ENCODE data around the gene ZNF70.

The ZNF70 gene

GRCh38 chr22:23755711-23756110 is 4.8 kb upstream of the ZNF70 start:
- Histone ChIP-seq H3K27ac (ENCODE audit: low read depth, low read length, severe bottlenecking) (no peak overlapping the region), H3K4me1 (ENCODE audit: control insufficient read depth, insufficient read depth, low read length, poor library complexity, severe bottlenecking) (no peaks in the 10 kb centered on the region), H3K36me3 (ENCODE audit: control insufficient read depth, insufficient read depth, low read length) (no peaks in the 10 kb centered on the region), H3K9me3 (ENCODE audit: control insufficient read depth, low read length) (no peaks in the 10 kb centered on the region), H3K4me3 (ENCODE audit: extremely low read depth, insufficient read depth, low read length, poor library complexity, severe bottlenecking) (no peak overlapping the region)
- 92% methylated on average over 6 of the region's 8 CpGs; no CpG with 5 or more reads in 1 of the 2 experiments for WGBS, 2 experiments (ENCODE audit: insufficient coverage in 2 of 2)

- no peaks in the 10 kb centered on the region for H3K36me3 ChIP-seq (ENCODE audit: control insufficient read depth, insufficient read depth, low read length)
- H3K27ac ChIP-seq (ENCODE audit: low read depth, low read length, severe bottlenecking), result no peak overlapping the region
- WGBS, 2 experiments (ENCODE audit: insufficient coverage in 2 of 2), result 93 to 100% methylated on average over 2 to 5 of the region's 6 CpGs
These were observed 4.2 kb upstream of the ZNF70 start for GRCh38 chr22:23754980-23755636.

DNA sequence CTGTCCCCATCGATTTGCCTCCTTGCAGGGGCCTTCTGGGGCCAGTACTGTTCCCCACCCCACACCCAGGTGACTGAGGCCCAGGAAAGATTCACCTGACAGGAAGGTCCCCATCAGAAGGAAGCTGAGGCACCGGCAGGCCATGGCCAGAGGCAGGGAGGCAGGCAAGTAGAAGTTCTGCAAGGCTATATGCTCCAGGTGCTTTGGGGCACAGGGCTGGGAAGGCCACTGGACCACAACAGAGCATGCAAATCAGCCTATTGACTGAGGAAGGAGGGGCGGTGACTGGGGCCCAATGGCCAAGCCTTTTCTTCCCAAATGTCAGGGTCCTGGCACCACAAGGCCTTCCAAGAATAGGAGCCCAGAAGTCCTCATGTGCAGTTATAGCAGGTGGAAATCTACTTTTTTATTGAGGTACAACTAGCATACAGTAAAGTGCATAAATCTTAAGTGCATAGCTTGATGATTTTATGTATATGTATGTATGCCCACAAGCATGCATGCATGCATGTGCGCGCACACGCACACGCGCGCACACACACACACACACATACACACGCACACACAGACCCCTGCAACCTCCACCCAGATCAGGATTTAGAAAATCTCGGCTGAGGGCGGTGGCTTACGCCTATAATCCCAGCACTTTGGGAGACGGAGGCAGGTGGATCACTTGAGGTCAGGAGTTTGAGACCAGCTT is 3.5 kb upstream of the ZNF70 start, which contains the start of gene VPREB3:
Gene VPREB3 (minus strand): TSS at position 206 of the 700 bp plus-strand sequence. CDS start 62 bp downstream, at position 144.
- Histone ChIP-seq H3K4me1 (ENCODE audit: control insufficient read depth, insufficient read depth, low read length, poor library complexity, severe bottlenecking) (no peaks in the 10 kb centered on the region), H3K4me3 (ENCODE audit: extremely low read depth, insufficient read depth, low read length, poor library complexity, severe bottlenecking) (no peak within 1 kb of the TSS), H3K9me3 (ENCODE audit: control insufficient read depth, low read length) (no peaks in the 10 kb centered on the region), H3K36me3 (ENCODE audit: control insufficient read depth, insufficient read depth, low read length) (no peaks in the 10 kb centered on the region), H3K27ac (ENCODE audit: low read depth, low read length, severe bottlenecking) (no peak within 1 kb of the TSS)
- WGBS, 2 experiments (ENCODE audit: insufficient coverage in 2 of 2), result 73 to 95% methylated on average over 7 to 9 of the region's 14 CpGs

More at GRCh38 chr22:23754980-23755636, 4.2 kb upstream of the ZNF70 start:
- H3K9me3 ChIP-seq (ENCODE audit: control insufficient read depth, low read length), result no peaks in the 10 kb centered on the region
- no peak overlapping the region for H3K4me3 ChIP-seq (ENCODE audit: extremely low read depth, insufficient read depth, low read length, poor library complexity, severe bottlenecking)
- H3K4me1 ChIP-seq (ENCODE audit: control insufficient read depth, insufficient read depth, low read length, poor library complexity, severe bottlenecking), result no peaks in the 10 kb centered on the region

- Histone ChIP-seq H3K4me3 (ENCODE audit: extremely low read depth, insufficient read depth, low read length, poor library complexity, severe bottlenecking) (no peak overlapping the region), H3K4me1 (ENCODE audit: control insufficient read depth, insufficient read depth, low read length, poor library complexity, severe bottlenecking) (no peaks in the 10 kb centered on the region), H3K36me3 (ENCODE audit: control insufficient read depth, insufficient read depth, low read length) (no peaks in the 10 kb centered on the region), H3K9me3 (ENCODE audit: control insufficient read depth, low read length) (no peaks in the 10 kb centered on the region), H3K27ac (ENCODE audit: low read depth, low read length, severe bottlenecking) (no peak overlapping the region)
- 80 to 92% methylated on average over 2 of the region's 2 CpGs for WGBS, 2 experiments (ENCODE audit: insufficient coverage in 2 of 2)
These were observed 2.5 kb upstream of the ZNF70 start for GRCh38 chr22:23753385-23753784.

DNA sequence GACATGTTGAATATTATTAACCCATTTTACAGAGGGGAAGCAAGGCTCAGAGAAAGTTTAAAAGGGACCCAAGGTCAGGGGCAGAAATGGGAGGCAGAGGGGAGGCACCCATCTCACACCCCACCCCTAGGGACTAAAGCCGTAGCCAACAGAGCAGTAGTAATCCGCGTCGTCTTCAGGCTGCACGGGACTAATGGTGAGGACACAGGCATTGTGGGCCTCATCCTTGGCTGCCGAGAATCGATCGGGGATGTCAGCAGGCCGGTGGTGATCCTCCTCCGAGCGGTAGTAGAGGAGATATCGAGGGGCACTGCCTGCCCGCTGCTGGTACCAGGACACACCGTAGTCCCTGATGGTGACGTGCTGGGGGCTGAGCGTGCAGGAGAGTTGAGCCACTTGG is 1.8 kb upstream of the ZNF70 start:
- no peaks in the 10 kb centered on the region for H3K4me1 ChIP-seq (ENCODE audit: control insufficient read depth, insufficient read depth, low read length, poor library complexity, severe bottlenecking)
- 97 to 99% methylated on average over 16 of the region's 16 CpGs for WGBS, 2 experiments (ENCODE audit: insufficient coverage in 2 of 2)
- peaks cover 3% of the 10 kb centered on the region for H3K36me3 ChIP-seq (ENCODE audit: control insufficient read depth, insufficient read depth, low read length)
- H3K9me3 ChIP-seq (ENCODE audit: control insufficient read depth, low read length), result no peaks in the 10 kb centered on the region
- no peak overlapping the region for H3K4me3 ChIP-seq (ENCODE audit: extremely low read depth, insufficient read depth, low read length, poor library complexity, severe bottlenecking)
- no peak overlapping the region for H3K27ac ChIP-seq (ENCODE audit: low read depth, low read length, severe bottlenecking)

DNA sequence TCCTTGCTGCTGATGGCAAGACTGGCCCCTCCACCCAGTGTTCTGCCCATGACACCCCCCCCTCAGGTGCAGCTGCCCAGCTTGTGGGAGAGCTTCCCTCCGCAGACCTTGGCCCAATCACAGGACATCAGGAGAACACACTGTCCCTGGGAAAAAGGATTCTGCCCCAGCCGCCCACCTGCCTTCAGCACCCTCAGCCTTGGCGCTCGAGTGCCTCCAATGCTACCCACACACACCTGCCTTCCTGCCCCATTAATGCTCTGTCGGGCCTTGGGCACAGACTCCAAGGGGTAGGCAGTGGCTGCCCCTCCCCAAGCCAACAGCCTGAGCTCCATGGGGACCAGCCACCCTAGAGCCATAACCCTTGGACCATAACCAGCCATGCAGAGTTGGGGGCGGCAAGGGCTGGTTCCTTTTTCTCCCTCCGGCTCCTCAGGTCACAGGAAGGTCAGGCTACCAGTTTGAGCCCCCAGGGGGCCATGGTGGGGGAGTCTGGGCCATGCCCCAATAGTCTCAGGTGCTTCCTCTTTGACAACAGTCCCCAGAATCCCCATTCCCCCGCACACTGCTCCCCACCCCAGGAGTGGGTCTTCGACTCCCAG is 1.3 kb upstream of the ZNF70 start:
- Histone ChIP-seq H3K27ac (ENCODE audit: low read depth, low read length, severe bottlenecking) (no peak overlapping the region), H3K9me3 (ENCODE audit: control insufficient read depth, low read length) (no peaks in the 10 kb centered on the region), H3K4me1 (ENCODE audit: control insufficient read depth, insufficient read depth, low read length, poor library complexity, severe bottlenecking) (no peaks in the 10 kb centered on the region), H3K4me3 (ENCODE audit: extremely low read depth, insufficient read depth, low read length, poor library complexity, severe bottlenecking) (peak overlapping the region; percentile 89), H3K36me3 (ENCODE audit: control insufficient read depth, insufficient read depth, low read length) (peaks cover 3% of the 10 kb centered on the region)
- WGBS, 2 experiments (ENCODE audit: insufficient coverage in 2 of 2), result 95 to 100% methylated on average over 1 to 6 of the region's 9 CpGs

DNA sequence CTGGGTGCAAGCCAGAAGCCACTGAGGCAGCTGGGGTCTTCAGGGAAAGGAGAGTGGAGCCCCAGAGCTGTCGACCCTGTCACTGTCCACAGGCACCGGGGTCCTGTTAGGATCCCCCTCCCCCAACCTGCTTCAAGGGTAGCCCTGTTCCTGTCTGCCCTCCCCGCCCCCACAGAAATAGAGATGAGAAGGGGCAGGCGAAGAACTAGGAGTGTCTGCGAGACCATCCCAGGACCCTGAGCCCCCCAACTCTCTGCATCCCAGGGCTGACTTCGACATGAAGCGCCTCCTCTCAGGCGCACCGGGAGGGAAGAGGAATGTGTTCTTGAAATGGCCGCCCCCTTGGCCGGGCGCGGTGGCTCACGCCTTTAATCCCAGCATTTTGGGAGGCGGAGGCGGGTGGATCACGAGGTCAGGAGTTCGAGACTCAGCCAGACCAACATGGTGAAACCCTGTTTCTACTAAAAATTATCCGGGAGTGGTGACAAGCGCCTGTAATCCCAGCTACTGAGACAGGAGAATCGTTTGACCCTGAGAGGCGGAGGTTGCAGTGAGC is 607 bp upstream of the ZNF70 start:
- Histone ChIP-seq H3K9me3 (ENCODE audit: control insufficient read depth, low read length) (no peaks in the 10 kb centered on the region), H3K27ac (ENCODE audit: low read depth, low read length, severe bottlenecking) (peak overlapping the region; percentile 77), H3K4me3 (ENCODE audit: extremely low read depth, insufficient read depth, low read length, poor library complexity, severe bottlenecking) (peak overlapping the region; percentile 89), H3K4me1 (ENCODE audit: control insufficient read depth, insufficient read depth, low read length, poor library complexity, severe bottlenecking) (no peaks in the 10 kb centered on the region), H3K36me3 (ENCODE audit: control insufficient read depth, insufficient read depth, low read length) (peaks cover 4% of the 10 kb centered on the region)
- WGBS, 2 experiments (ENCODE audit: insufficient coverage in 2 of 2), result 23 to 46% methylated on average over 17 to 18 of the region's 22 CpGs

DNA sequence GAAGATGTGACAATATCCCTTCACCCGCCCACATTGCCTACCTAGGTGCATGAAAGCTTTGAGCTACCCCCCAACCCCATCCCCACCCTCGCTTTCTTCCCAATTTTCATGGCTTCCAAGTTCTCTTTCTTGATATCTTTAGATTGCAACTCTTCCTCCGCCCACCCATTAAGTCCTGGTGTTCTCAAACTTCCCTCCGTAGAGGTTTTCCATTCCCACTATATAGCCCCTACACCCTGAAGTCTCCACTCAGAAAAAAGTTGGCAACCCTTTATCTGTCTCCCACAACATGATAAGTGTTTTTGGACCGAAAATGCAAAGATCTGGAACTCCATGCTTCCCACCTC is 572 bp downstream of the ZNF70 start:
- 45 to 61% methylated on average over 4 to 5 of the region's 5 CpGs for WGBS, 2 experiments (ENCODE audit: insufficient coverage in 2 of 2)
- peak overlapping the region; percentile 53 for H3K27ac ChIP-seq (ENCODE audit: low read depth, low read length, severe bottlenecking)
- peaks cover 15% of the 10 kb centered on the region for H3K36me3 ChIP-seq (ENCODE audit: control insufficient read depth, insufficient read depth, low read length)
- H3K9me3 ChIP-seq (ENCODE audit: control insufficient read depth, low read length), result no peaks in the 10 kb centered on the region
- H3K4me3 ChIP-seq (ENCODE audit: extremely low read depth, insufficient read depth, low read length, poor library complexity, severe bottlenecking), result peak overlapping the region; percentile 89
- no peaks in the 10 kb centered on the region for H3K4me1 ChIP-seq (ENCODE audit: control insufficient read depth, insufficient read depth, low read length, poor library complexity, severe bottlenecking)

- Histone ChIP-seq H3K4me1 (ENCODE audit: control insufficient read depth, insufficient read depth, low read length, poor library complexity, severe bottlenecking) (no peaks in the 10 kb centered on the region), H3K27ac (ENCODE audit: low read depth, low read length, severe bottlenecking) (no peak overlapping the region), H3K9me3 (ENCODE audit: control insufficient read depth, low read length) (no peaks in the 10 kb centered on the region), H3K4me3 (ENCODE audit: extremely low read depth, insufficient read depth, low read length, poor library complexity, severe bottlenecking) (peak overlapping the region; percentile 89), H3K36me3 (ENCODE audit: control insufficient read depth, insufficient read depth, low read length) (peaks cover 19% of the 10 kb centered on the region)
- WGBS, 2 experiments (ENCODE audit: insufficient coverage in 2 of 2), result 93 to 95% methylated on average over 11 to 12 of the region's 12 CpGs
These were observed 1.0 kb downstream of the ZNF70 start for GRCh38 chr22:23749841-23750301.

DNA sequence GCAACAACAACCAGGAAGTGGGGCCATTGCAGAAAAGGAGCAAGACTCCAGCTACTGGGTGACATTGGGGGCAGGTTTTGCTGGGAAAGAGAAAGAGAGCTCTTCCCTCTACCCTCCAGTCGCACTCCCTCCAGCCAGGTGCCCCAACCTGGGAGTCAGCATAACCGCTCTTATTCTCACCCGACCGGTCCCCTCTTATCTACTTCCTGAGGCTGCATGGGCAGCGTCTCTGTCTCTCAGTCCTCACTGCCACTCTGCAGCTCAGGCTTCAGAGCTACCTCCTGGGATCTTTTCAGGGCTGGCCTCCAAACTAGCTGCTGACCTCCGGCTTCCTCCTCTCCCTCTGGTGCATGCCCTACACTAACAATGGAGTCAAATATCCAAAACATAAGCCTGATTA is 5.1 kb downstream of the ZNF70 start:
- Histone ChIP-seq H3K4me1 (ENCODE audit: control insufficient read depth, insufficient read depth, low read length, poor library complexity, severe bottlenecking) (no peaks in the 10 kb centered on the region), H3K27ac (ENCODE audit: low read depth, low read length, severe bottlenecking) (no peak overlapping the region), H3K9me3 (ENCODE audit: control insufficient read depth, low read length) (no peaks in the 10 kb centered on the region), H3K4me3 (ENCODE audit: extremely low read depth, insufficient read depth, low read length, poor library complexity, severe bottlenecking) (no peak overlapping the region), H3K36me3 (ENCODE audit: control insufficient read depth, insufficient read depth, low read length) (peaks cover 52% of the 10 kb centered on the region)
- WGBS, 2 experiments (ENCODE audit: insufficient coverage in 2 of 2), result 93 to 97% methylated on average over 5 of the region's 6 CpGs

Measured in mesodermal cell (in vitro differentiated cells).